HEK293T (cell line): ENCODE data around the gene SOCS6.

Experiments used
- ARNT ChIP-seq: fragments of 450-650 bp; IDR thresholded peaks from 2 replicates; pipeline ENCODE4 v1.6.1; 2017; ENCODE audit warnings: mild to moderate bottlenecking
- CTBP1 ChIP-seq: fragments of 450-650 bp; IDR thresholded peaks from 2 replicates; pipeline ENCODE4 v1.6.1; 2016; ENCODE audit warnings: borderline replicate concordance
- ELF4 ChIP-seq: fragments of 450-650 bp; IDR thresholded peaks from 2 replicates; pipeline ENCODE4 v1.6.1; 2017; ENCODE audit warnings: antibody characterized with exemption
- L3MBTL2 ChIP-seq: fragments of 450-650 bp; conservative IDR thresholded peaks from 2 replicates; pipeline ENCODE4 v1.6.1; 2016; ENCODE audit warnings: mild to moderate bottlenecking
- TARDBP ChIP-seq: fragments of 450-650 bp; IDR thresholded peaks from 2 replicates; pipeline ENCODE4 v1.6.1; 2016
- TF ChIP-seq, protein P1 (sequence below): fragments of 450-650 bp; IDR thresholded peaks from 2 replicates; pipeline ENCODE4 v1.6.1; 2016

DNA sequence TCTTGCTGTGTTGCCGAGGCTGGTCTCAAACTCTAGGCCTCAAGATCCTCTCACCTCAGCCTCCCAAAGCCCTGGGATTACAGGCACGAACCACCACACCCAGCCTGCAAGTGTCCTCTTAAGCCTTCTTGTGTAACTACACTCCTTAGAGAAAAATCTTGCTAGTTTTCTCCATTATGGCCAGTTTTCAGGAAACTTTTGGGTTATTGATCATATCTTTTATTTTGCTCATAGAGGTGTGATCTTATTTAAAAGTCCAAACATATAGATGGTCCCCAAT is 2.4 kb downstream of the SOCS6 start:
- TF ChIP-seq, protein P1, sequence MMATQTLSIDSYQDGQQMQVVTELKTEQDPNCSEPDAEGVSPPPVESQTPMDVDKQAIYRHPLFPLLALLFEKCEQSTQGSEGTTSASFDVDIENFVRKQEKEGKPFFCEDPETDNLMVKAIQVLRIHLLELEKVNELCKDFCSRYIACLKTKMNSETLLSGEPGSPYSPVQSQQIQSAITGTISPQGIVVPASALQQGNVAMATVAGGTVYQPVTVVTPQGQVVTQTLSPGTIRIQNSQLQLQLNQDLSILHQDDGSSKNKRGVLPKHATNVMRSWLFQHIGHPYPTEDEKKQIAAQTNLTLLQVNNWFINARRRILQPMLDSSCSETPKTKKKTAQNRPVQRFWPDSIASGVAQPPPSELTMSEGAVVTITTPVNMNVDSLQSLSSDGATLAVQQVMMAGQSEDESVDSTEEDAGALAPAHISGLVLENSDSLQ = no peak
- TF ChIP-seq ELF4 (no peak), ARNT (no peak), CTBP1 (no peak), L3MBTL2 (no peak), TARDBP (no peak)
